AML-193 (cell line): ENCODE results near the gene OR51B6.
"Not testable (repeated sequence)": the region's sequence is repeated elsewhere in the genome, so short reads cannot be mapped to it uniquely, and the experiment has no call there.

ENCODE experiments used
- DNase-seq, 2 experiments: peaks; one replicate each; lab custom pipeline; 2025; lab: John Stamatoyannopoulos, UW

Gene OR51B6

DNA sequence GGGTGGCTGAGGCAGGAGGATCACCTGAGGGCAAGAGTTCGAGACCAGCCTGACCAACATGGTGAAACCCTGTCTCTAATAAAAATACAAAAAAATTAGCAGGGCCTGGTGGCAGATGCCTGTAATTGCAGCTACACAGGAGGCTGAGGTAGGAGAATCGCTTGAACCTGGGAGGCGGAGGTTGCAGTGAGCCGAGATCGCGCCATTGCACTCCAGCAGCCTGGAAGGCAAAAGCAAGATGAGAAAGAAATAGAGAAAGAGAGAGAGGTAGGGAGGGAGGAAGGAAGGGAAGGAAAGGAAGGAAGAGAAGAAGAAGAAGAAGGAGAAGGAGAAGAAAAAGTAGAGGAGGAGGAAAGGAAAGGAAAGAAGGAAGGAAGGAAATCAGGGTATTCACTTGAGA, 15.1 kb downstream of the OR51B6 start:
- DNase-seq = not testable (repeated sequence)

DNA sequence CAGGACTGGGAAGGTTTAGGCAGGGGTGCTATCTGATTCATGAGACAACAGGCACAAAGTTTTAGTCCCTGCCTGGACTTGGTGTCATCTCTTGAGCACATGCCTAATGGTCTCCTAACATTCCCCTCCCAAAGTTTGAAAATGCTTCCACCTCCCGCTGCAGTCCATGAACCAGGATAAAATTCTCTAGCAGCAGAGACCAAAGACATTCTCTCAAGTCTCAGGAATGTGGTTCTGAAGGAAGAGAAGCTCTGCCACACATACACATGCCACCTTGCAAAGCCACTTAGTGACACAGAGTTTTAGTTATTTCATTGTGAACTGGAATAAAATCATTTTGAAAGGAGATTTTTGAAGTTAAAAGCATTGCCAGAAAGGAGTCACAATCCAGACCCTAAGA, 15.5 kb downstream of the OR51B6 start:
- no peak for DNase-seq

DNA sequence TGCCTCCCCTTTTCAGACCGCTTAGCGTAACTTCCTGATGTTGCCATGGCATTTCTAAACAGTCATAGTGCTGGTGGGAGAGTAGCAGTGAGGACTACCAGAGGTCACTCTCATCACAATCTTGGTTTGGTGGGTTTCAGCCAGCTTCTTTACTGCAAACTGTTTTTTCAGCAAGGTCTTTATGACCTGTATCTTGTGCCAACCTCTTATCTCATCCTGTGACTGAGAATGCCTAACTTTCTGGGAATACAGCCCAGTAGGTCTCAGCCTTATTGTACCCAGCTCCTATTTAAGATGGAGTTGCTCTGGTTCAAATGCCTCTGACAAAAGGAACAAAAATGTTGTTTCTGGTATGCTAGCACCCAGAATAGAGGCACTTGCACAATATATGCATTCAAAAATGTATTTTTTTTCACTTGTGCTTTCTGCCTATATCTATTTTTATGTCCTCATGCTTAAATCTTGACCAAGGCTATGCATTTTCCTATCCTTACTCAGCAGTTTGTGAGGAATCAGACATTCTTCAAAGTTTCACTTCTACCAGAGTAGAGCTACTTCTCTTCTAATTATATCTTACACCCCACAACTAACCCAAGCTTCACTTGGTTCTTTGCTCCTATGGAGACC, 16.3 kb downstream of the OR51B6 start:
- DNase-seq = no peak

DNA sequence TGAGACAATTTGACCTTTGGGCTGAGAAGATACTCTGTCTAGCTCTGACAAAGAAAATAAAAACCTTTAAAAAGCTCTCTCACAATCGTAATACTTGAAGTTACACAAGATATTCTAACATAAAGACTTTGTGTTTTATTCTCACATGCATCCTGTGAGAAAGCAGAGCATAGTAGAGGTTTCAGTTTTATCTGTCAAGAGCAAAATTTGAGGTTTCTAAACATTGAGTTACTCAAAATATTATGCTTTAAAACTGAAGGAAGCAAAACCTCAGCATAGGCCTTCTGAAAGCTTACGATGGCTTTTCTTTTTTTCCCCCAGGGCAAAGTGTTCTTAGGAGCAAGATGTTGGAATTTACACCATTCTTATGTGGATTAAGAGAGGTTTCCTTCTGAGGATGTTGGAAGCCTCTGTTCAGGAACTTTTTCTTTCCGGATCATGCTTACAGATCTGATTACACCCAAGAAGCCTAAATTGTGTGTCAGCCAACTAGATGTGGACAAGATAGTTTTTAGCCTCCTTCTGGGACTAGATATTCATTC, 17.3 kb downstream of the OR51B6 start:
- no peak for DNase-seq

DNA sequence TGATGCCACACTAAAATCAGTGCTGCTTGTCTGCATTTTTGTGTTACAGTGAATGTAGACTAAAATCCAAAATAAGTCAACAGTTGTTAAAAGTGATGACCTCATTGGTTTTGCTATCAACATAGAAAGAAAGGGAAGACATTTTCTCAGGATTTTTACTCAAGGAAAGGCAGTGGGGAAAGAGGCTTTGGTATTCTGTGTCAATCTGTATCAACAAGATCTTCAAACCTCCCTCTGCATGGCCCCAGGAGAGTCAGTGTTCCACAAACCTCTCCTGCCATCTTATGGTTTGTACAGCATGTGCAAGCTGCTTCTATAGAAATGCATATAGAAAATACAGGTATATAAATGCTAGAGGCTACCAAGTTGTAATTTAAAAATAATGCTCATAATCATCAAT, 18.5 kb downstream of the OR51B6 start:
- no peak for DNase-seq

DNA sequence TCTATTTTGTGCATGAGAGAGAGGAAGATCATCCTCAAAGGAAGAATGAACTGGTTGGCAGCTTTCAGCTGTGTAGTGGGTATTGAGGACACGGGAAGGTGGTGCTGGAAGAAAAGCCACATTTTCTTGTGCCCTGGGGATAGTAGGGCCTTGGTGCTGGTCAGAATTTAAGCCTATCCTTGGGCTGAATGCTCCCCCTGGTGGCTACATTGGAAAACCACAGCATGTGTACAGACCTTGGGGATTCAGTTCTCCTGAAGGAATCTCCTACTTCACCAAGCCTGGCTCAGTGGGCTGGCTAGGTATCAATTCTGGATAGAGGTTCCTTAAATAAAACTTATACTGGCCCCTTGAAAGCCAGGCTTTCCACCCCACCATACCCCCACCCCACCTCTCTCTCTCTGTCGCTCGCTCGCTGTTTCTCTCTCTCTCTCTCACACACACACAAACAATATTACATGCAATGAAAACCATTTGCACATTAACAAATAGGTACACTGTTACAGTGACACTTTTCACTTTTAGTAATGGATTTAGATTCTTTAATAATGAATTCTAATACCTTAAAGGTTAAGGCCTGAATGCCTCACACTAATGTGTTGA, 29.5 kb downstream of the OR51B6 start:
- DNase-seq = peak; percentile 32 to 39

DNA sequence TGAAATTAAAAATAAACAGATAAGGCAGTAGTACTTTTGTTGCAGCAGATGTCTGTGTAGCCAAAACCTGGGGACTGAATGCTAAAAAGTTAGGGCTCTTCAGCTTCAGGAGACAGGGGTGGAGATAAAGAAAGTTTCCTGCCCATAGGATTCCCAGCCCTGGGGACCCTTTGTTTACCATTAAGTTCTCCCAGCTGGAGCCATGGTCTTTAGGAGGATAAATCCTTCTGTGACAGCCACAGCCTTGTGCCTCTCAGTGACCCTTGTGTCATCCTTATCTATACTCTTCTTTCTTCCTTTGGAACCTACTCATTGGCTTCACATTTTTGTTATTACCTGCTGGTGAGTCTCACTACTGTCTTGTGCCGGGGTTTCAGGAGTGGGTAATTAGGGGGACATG, 32.3 kb downstream of the OR51B6 start, which contains the start of gene OR51M1:
TSS of gene OR51M1 (plus strand) at position 237 of the 400 bp plus-strand sequence. CDS start 5,587 bp downstream, outside the sequence.
- no peak for DNase-seq

DNA sequence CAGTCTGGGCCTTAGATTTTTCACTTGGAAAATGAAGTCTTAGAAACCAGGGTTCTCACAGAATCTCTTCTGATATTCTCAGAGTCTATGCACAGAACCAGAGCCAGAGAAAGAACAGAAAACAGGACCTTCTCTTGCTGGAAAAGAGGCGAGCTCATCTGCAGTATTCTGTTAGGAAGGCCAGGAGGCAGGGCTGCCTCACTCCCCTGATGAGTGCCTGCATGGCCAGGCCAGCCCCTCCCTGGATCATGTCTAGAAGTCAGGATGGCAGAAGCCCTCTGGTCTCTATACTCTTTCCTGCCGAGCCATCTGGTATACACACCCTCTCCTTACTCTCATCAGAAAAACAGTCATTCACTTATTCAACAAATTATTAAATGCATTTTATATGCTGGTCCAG, 33.0 kb downstream of the OR51B6 start:
- no peak for DNase-seq

DNA sequence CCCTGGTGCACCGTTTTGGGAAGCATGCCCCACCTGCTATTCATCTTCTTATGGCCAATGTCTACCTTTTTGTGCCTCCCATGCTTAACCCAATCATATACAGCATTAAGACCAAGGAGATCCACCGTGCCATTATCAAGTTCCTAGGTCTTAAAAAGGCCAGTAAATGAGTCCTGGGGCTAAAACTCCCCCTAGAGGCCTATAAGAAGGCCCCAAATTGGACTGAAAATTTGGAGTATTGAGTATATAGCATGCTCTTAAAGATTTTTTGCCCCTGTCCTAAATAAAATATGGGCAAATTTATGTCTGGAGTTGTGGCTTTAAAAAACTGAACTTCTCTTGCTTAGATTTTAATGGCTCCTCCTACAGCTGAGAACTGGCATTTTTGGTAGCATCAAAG, 38.9 kb downstream of the OR51B6 start:
- DNase-seq = no peak

DNA sequence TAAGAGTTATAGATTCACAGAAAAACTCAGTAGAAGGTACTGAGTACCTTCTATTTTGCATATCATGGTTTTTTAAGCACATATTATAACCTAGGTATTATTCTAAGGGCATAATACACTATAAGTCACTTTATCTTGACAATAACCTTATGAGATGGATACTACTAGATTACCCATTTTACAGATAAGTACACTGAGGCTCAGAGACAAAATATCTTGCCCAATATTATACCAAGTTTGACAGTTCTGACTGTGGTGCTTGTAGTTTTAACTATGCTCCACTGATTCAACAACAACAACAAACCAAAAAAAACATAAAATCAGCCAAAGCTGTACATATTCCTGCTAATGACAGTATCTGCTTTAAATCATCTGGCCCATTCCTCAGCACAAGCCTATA, 42.8 kb downstream of the OR51B6 start:
- DNase-seq = no peak

DNA sequence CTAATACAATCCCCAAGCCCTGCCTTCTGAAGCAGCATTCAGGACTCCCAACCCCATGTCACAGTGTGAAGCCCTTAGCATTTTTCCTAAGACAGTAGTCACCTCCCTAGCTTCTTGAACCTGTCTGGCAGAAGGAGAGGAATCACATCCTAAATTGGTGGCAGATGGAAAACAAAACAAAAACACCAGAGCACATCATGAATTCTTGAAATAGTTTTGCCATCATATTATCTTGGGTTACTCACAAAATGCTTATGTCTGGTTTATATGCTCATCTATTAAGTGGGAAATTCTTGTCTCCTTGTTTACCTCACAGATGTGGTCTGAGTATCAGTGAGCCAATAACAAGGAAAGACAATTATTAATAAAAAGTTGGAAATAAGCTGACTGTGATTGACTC, 47.6 kb downstream of the OR51B6 start:
- DNase-seq = no peak
